ENCODE measurements around the gene CORO2A. TPM values are rescaled to one million over a fixed set of nuclear protein-coding genes. Genes with fewer than 3 reads are reported as not detected.

The CORO2A gene
- total RNA-seq, 1 experiment from 2014 or later = 15.8 TPM

GRCh38 chr9:98225015-98225442 lies 32.6 kb upstream of the CORO2A start:
- Histone ChIP-seq H2BK20ac (ENCODE audit: low read depth, low read length, poor library complexity, severe bottlenecking) (no peak overlapping the region), H2BK12ac (ENCODE audit: insufficient read length, low read depth, low read length) (no peak overlapping the region), H3K79me1 (ENCODE audit: insufficient read depth, low read depth, low read length, poor library complexity, severe bottlenecking) (no peaks in the 10 kb centered on the region), H2BK15ac (ENCODE audit: low read depth, low read length) (no peak overlapping the region), H2AK5ac (ENCODE audit: insufficient read length, low read length) (no peak overlapping the region), H3K56ac (ENCODE audit: insufficient read length, low read depth, low read length) (no peak overlapping the region), H3K4ac (ENCODE audit: low read depth, low read length) (no peak overlapping the region), H3K18ac (ENCODE audit: insufficient read length, low read depth, low read length) (no peak overlapping the region), H4K91ac (ENCODE audit: insufficient read length, low read depth, low read length) (no peak overlapping the region), H3T11ph (ENCODE audit: low read length) (no peak overlapping the region), H2BK5ac (ENCODE audit: insufficient read length, low read length) (no peak overlapping the region), H3K4me2 (ENCODE audit: insufficient read depth, insufficient read length, low read length) (no peak overlapping the region), H3K23ac (ENCODE audit: insufficient read length, low read depth, low read length) (no peak overlapping the region), H2BK120ac (ENCODE audit: low read depth, low read length, poor library complexity, severe bottlenecking) (no peak overlapping the region), H3K79me2 (ENCODE audit: insufficient read depth, low read length) (no peaks in the 10 kb centered on the region), H3K4me1 (ENCODE audit: insufficient read depth, low read length) (peaks cover 3% of the 10 kb centered on the region; the same call in 1 of the 2 replicates), H3K9ac (ENCODE audit: extremely low read depth, insufficient read length, low read length) (no peak overlapping the region), H3K23me2 (ENCODE audit: insufficient read length, low read depth, low read length, poor library complexity, severe bottlenecking) (no peaks in the 10 kb centered on the region), H4K20me1 (ENCODE audit: control insufficient read depth, insufficient read depth, insufficient read length) (no peaks in the 10 kb centered on the region), H3K27ac (ENCODE audit: insufficient read length, low read depth, low read length) (no peak overlapping the region), H3K27me3 (ENCODE audit: insufficient read depth, low read length) (no peaks in the 10 kb centered on the region), H2AFZ (ENCODE audit: low read length) (no peak overlapping the region), H4K5ac (ENCODE audit: insufficient read length, low read depth, low read length) (no peak overlapping the region), H3K14ac (ENCODE audit: insufficient read depth, low read length) (no peak overlapping the region), H3K9me3 (ENCODE audit: control insufficient read depth, low read depth, low read length) (no peaks in the 10 kb centered on the region), H4K8ac (replicated peaks; ENCODE audit: insufficient read length, low read depth, low read length) (no peak overlapping the region)
- TF ChIP-seq CTCF (conservative IDR thresholded peaks at IDR 0.05) = no peak
- H3K27me3 Mint-ChIP-seq (ENCODE audit: low read depth) = no peaks in the 10 kb centered on the region
- no peak for DNase-seq
- no CpG with 5 or more reads among the region's 6 CpGs for WGBS (ENCODE audit: extremely low coverage, insufficient read length, low lambda C conversion rate)
- H3K4me1 Mint-ChIP-seq = peaks cover 12 to 15% of the 10 kb centered on the region in 2 experiments
- peaks cover 0 to 17% (median 4%) of the 10 kb centered on the region in 3 experiments; a peak in 5 of 7 replicates for H3K36me3 Mint-ChIP-seq (ENCODE audit: insufficient read depth in 1 of 3, low read depth in 3 of 3)
- no peaks in the 10 kb centered on the region; a peak in 1 of 5 replicates for H3K9me3 Mint-ChIP-seq
- H3K4me3 Mint-ChIP-seq = no peak overlapping the region
- no peak overlapping the region for H3K27ac Mint-ChIP-seq
